NK-92 treated with Interleukin-12 subunit alpha and Interleukin-12 subunit beta, amount 100 ng/mL, for 24 hours (cell line): ENCODE data around the gene NEDD1.

Experiments
- DNase-seq: peaks from one replicate; lab custom pipeline; 2025; lab: John Stamatoyannopoulos, UW

NEDD1 gene

DNA sequence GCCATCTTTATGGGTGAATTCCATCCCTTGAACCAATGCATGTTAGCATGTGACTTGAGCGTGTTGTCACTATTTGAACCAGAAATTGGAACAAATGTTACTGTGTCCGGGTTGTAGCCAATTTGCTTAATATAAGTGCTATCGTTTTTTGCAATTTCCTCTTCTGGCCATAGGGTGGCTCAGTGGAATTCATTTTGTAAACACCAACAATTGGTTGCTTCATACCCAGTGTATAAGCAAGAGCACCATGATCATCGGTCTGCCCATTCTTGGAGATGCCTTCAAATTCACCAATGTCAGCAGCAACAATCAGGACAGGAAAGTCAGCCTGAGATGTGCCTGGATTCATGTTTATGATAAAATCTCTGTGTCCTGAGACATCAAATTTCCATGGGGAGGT lies 5.0 kb upstream of the NEDD1 start:
- DNase-seq: no peak

DNA sequence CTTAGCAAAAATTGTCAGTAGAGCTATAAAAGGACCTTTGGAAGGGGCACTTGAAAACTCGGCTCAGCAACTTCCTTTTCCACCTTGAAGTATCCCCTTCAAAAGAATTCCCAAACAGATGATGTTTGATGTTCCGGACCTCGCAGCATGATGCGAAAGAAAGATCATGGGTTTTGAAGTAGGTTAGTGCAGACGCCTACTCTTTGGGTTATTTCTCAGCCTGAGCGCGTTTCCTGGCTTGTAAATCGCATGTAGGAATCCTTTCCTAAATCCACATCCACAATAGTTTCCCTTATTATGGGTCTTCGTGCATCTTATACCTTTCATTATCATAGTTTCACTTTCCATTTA lies 584 bp upstream of the NEDD1 start:
- no peak for DNase-seq

DNA sequence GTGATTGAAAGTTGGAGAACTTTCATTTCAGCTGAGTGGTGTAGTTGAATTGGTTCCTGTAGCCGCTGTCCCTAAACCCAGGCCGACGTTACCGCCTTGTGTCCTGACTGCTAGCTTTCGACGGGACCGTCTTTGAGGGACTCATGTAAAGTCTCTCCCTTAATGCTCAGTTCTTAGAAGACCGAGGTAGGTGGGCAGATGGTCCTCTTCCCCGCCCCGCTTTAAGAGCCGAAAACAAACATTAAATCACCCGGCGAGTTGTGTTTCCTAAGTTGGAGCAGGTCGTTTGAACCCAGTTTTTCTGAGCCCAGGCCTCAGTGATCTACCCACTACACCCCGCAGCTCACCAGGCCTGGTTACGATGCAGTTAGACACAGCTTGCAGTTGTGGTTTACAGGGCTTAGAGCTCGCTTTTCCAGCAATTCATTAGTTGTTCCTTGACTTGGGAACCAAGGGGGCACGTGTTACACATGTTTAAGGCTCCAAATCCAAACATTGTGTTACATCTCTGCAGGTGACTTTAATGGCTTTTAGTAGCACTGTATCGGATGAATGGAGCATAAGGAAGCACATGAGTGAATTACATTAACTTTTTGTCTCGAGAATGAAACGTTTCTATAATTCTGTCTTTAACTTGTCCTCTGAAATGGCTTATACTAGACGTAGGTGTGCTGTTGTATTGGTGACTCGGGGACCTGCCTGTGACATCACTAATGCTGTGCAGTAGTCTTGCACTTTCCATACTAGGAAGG lies 790 bp downstream of the NEDD1 start:
- DNase-seq: no peak

DNA sequence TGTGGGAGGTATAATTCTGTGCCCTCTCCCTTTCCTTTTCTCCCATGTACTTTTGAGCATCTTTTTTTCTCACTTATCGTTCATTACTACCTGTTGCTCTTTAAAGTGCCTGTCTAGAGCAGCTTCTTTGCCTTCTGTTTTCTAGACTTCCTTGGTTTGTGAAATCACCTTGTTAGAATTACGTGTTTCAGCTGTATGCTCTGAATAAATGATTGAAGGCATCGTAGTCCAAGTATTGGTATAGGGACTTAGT lies 1.3 kb downstream of the NEDD1 start:
- no peak for DNase-seq

GRCh38 chr12:96912261-96912660 lies 5.2 kb downstream of the NEDD1 start:
- DNase-seq: no peak

DNA sequence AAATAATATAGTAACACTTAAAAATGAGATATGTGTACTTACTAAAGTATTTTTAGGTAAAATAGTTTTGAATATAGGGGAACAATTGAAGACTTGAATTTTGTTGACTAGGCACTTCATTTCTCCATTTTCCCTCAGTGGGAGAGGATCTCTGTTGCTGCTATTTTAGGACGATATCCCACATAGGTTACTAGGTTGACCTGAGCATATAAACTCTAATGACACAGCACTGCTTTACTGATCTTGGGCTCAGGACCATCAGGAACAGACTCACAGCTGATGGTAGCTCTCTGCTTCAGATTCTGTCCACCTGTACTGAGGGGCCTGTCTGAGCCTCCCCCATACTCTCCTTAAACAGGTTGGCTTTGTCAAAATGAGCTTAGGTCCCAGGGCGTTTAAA lies 5.9 kb downstream of the NEDD1 start:
- DNase-seq: no peak

DNA sequence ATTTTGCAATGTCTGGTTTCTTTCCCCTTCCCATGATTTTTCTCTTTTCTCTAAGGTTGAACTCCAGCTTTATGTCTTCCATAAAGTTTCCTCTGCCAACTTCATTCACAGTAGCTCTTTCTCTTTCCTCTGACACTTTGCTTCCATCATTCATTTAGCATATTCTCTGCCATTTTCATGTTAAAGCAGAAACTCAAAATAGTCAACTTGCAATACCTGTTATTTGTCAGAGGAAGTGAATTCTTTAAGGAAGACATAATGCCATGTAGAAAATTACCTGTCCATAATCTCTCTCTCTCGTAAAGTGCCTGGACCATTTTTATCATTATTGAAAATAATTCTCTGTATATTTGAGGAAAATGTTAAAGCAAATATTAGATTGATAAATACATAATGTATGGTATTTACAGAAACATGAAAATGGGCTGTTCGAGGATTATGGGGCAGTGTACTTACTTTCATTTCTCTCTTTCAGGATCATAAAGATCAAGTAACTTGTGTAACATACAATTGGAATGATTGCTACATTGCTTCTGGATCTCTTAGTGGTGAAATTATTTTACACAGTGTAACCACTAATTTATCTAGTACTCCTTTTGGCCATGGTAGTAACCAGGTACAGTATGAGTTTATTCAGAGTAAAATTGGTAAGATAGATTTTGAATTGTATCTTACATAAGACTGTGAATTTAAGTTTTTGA lies 12.6 kb downstream of the NEDD1 start:
- DNase-seq: no peak

DNA sequence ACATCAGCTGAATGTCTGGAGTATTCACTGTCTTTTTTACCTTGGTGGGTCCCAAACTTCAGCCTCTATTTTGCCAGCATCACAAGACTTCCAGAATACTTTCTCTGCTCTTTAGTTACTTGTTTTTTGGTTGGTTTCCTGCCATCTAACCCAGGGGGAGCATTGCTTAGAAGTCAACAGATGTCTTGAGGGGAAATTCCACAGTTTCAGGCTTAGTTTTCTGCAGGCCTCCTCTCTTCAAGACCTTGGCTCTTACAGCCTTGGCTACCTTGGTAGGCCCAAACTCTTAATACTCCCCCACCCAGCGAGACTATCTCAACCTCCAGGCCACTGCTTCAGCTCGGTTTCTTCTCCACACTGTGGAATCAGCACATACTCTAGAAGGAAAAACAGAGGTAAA lies 41.7 kb downstream of the NEDD1 start:
- DNase-seq: no peak

- DNase-seq: no peak
Measured at GRCh38 chr12:96979532-96979931, 72.5 kb downstream of the NEDD1 start.

DNA sequence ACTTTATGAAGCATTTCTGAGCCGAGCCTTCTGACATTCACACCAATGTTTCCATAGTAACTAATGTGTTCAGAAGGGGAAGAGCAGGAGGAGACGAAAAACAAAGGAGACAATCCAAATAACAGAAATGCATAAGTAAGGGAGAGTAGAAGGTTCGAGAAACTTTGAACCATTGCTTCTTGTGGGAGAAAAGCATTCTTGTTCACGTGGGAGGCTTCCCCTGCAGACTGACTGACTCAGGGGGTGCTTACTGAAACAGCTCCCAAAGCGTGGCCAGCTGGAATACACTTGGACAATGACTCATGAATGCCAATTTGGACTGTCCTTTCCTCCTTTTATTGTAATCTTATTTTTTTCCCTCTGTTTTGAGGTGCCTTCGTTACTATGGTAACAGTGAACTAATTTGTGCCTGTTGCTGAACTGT lies 73.9 kb downstream of the NEDD1 start:
- no peak for DNase-seq

GRCh38 chr12:96981911-96982310 lies 74.9 kb downstream of the NEDD1 start:
- no peak for DNase-seq

GRCh38 chr12:96982671-96983070 lies 75.6 kb downstream of the NEDD1 start:
- no peak for DNase-seq

- DNase-seq: no peak
Measured at GRCh38 chr12:96985515-96986362, 78.7 kb downstream of the NEDD1 start.

GRCh38 chr12:96986883-96987523 lies 79.9 kb downstream of the NEDD1 start:
- DNase-seq: no peak

DNA sequence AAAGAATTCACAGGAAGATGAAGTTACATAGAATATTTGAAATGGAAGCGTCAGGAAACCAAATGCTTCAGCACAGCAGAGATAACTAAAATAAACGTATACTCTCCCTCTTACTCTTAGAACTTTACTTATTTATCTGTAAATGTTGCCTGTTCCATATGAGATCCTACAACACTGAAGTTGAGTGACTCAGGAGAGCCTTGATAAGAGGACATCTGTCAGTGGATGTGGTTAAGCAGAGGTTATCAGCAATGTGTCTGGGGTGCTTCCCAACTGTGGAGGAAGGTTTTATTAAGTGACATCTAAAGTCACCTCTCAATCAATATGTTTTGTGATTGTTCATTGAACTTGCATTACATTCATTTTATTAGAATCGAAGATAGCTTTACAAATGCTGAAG lies 81.9 kb downstream of the NEDD1 start:
- DNase-seq: no peak

- DNase-seq: no peak
Measured at GRCh38 chr12:96989916-96990315, 82.9 kb downstream of the NEDD1 start.

DNA sequence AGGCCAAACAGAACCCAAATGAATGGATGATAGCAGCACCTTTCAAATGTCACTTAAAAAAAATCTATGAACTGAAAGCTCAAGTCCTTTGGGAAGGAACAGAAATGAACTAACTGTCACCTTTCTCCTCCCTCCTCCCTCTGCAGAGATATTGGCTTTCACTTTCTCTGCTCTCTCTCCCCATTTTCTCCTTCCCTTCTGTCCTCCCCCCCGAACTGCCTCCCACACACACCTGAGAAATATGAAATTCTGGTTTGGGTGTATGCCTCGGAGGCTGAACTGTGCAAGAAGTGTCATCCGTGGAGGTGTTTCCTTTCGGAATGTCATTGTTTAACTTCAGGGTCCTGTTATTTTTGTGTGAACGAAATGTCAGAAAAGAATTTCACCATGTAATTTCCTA lies 87.8 kb downstream of the NEDD1 start:
- no peak for DNase-seq

- DNase-seq: no peak
Measured at GRCh38 chr12:96995861-96996260, 88.8 kb downstream of the NEDD1 start.

DNA sequence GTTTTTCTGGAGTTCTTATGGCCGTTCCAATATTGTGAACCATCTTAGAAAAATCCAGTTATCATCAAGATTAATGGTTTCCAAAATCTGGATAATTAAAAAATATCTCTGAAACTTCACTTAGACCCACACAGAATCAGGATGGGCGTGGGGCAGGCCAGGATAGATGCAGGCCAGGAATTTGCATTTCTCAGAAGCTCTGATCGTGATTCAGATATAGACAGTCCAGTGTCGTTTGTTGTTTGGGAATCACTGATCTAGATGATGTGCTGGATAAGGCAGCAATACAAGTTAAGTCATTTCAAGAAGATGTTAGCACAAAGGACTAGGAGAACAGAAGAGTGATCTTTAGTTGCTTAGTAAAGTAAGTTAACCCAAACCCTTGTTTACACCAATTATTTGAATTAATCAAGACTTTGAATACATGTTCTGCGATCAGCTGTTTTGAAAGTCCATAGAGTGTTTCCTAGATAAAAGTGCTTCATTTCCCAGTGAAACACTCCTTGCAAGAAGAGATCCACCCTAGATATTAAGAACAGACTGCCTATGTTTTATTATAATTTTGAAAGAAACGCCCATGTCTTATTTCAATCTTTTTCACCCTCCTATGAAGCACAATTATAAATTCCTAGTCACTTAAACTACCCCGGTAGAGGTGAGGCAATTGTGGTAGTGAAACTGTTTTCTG lies 90.9 kb downstream of the NEDD1 start:
- no peak for DNase-seq

DNA sequence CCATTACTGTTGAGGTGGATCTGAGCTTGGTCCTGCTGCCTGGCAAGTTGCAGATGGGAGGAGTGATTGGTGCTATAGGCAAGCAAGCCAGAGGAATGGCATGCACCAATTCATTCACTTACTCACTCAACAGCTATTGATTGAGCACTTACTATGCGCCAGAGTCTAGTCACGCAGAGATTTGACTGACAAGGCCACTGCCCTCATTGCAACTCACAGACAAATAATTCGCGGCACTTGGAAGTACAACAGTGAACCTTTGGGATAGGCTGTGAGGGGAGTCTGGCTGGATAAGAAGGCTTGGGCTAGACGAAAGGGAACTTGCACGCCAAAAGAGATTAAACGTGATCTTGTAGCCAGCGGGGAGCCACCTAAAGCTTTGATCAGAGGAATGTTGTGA lies 96.2 kb downstream of the NEDD1 start:
- no peak for DNase-seq
